Mucosa of rectum (tissue), 2 donors: ENCODE measurements around the gene GDAP2.

Experiments
- H3K27ac ChIP-seq, 2 donors: one replicate each; pipeline ENCODE4 v1.7.0; 2013; ENCODE audit warnings: inconsistent platforms in 2 of 2, low read depth in 2 of 2, low read length in 2 of 2
- H3K27me3 ChIP-seq, 2 donors: one replicate each; pipeline ENCODE4 v1.7.0; 2013; ENCODE audit warnings: low read length in 2 of 2; ENCODE audit not compliant: control insufficient read depth in 2 of 2, insufficient read depth in 2 of 2
- H3K36me3 ChIP-seq, 2 donors: one replicate each; pipeline ENCODE4 v1.7.0; 2013; ENCODE audit warnings: low read length in 2 of 2; ENCODE audit not compliant: control insufficient read depth in 2 of 2, insufficient read depth in 2 of 2
- H3K4me1 ChIP-seq, 2 donors: one replicate each; pipeline ENCODE4 v1.7.0; 2013; ENCODE audit warnings: low read length in 2 of 2, mild to moderate bottlenecking in 1 of 2; ENCODE audit not compliant: control insufficient read depth in 2 of 2, insufficient read depth in 2 of 2
- H3K4me3 ChIP-seq, 2 donors: one replicate each; pipeline ENCODE4 v1.7.0; 2013; ENCODE audit warnings: low read length in 2 of 2
- H3K9ac ChIP-seq, 2 donors: one replicate each; pipeline ENCODE4 v1.7.0; 2013; ENCODE audit warnings: low read length in 2 of 2, low read depth in 1 of 2, mild to moderate bottlenecking in 1 of 2
- H3K9me3 ChIP-seq, 2 donors: one replicate each; pipeline ENCODE4 v1.7.0; 2013; ENCODE audit warnings: low read length in 2 of 2; ENCODE audit not compliant: control insufficient read depth in 2 of 2
- donor health status: healthy.
- donor health status: Normal muscosa, but diverticular disease.

GDAP2 gene

GRCh38 chr1:117904485-117904884 is 24.9 kb downstream of the GDAP2 start:
- Histone ChIP-seq H3K36me3 (peaks cover 33 to 38% of the 10 kb centered on the region in 2 donors), H3K4me3 (no peak overlapping the region), H3K9ac (no peak overlapping the region), H3K9me3 (no peaks in the 10 kb centered on the region), H3K27me3 (no peaks in the 10 kb centered on the region), H3K4me1 (no peaks in the 10 kb centered on the region), H3K27ac (no peak overlapping the region)

GRCh38 chr1:117902944-117903343 is 26.5 kb downstream of the GDAP2 start:
- Histone ChIP-seq H3K9me3 (no peaks in the 10 kb centered on the region), H3K36me3 (peaks cover 41 to 43% of the 10 kb centered on the region in 2 donors)

GRCh38 chr1:117899801-117900200 is 29.6 kb downstream of the GDAP2 start:
- Histone ChIP-seq H3K27me3 (no peaks in the 10 kb centered on the region), H3K9me3 (no peaks in the 10 kb centered on the region), H3K4me3 (no peak overlapping the region), H3K27ac (no peak overlapping the region), H3K4me1 (no peaks in the 10 kb centered on the region), H3K36me3 (peaks cover 42 to 46% of the 10 kb centered on the region in 2 donors), H3K9ac (no peak overlapping the region)

More at GRCh38 chr1:117902944-117903343, 26.5 kb downstream of the GDAP2 start:
- Histone ChIP-seq H3K4me1 (no peaks in the 10 kb centered on the region), H3K27ac (no peak overlapping the region), H3K9ac (no peak overlapping the region), H3K4me3 (no peak overlapping the region), H3K27me3 (no peaks in the 10 kb centered on the region)

GRCh38 chr1:117897551-117897950 is 31.9 kb downstream of the GDAP2 start:
- H3K27me3 ChIP-seq, result no peaks in the 10 kb centered on the region
- no peak overlapping the region for H3K9ac ChIP-seq
- no peak overlapping the region for H3K27ac ChIP-seq
- no peaks in the 10 kb centered on the region for H3K9me3 ChIP-seq
- H3K4me1 ChIP-seq, result no peaks in the 10 kb centered on the region
- no peak overlapping the region for H3K4me3 ChIP-seq
- peaks cover 41 to 42% of the 10 kb centered on the region in 2 donors for H3K36me3 ChIP-seq

GRCh38 chr1:117895482-117896114 is 33.8 kb downstream of the GDAP2 start:
- Histone ChIP-seq H3K27ac (no peak overlapping the region), H3K4me1 (no peaks in the 10 kb centered on the region), H3K27me3 (no peaks in the 10 kb centered on the region), H3K9ac (no peak overlapping the region), H3K9me3 (no peaks in the 10 kb centered on the region), H3K4me3 (no peak overlapping the region), H3K36me3 (peaks cover 35 to 38% of the 10 kb centered on the region in 2 donors)

GRCh38 chr1:117894078-117894477 is 35.3 kb downstream of the GDAP2 start:
- peaks cover 32 to 35% of the 10 kb centered on the region in 2 donors for H3K36me3 ChIP-seq
- H3K4me1 ChIP-seq, result no peaks in the 10 kb centered on the region
- H3K27ac ChIP-seq, result no peak overlapping the region
- H3K9me3 ChIP-seq, result no peaks in the 10 kb centered on the region
- no peak overlapping the region for H3K9ac ChIP-seq
- no peak overlapping the region for H3K4me3 ChIP-seq
- H3K27me3 ChIP-seq, result no peaks in the 10 kb centered on the region

- Histone ChIP-seq H3K4me3 (no peak overlapping the region), H3K36me3 (peaks cover 25 to 32% of the 10 kb centered on the region in 2 donors), H3K9ac (no peak overlapping the region), H3K27me3 (no peaks in the 10 kb centered on the region), H3K9me3 (no peaks in the 10 kb centered on the region), H3K4me1 (no peaks in the 10 kb centered on the region), H3K27ac (no peak overlapping the region)
These were observed 36.9 kb downstream of the GDAP2 start for GRCh38 chr1:117892512-117892911.

- H3K9ac ChIP-seq, result no peak overlapping the region
- H3K27me3 ChIP-seq, result no peaks in the 10 kb centered on the region
- no peak overlapping the region for H3K4me3 ChIP-seq
- no peaks in the 10 kb centered on the region for H3K4me1 ChIP-seq
- no peak overlapping the region for H3K27ac ChIP-seq
- H3K36me3 ChIP-seq, result peaks cover 10 to 14% of the 10 kb centered on the region in 2 donors
- no peaks in the 10 kb centered on the region for H3K9me3 ChIP-seq
These were observed 39.0 kb downstream of the GDAP2 start for GRCh38 chr1:117890452-117890851.

- no peaks in the 10 kb centered on the region for H3K9me3 ChIP-seq
- H3K27ac ChIP-seq, result no peak overlapping the region
- H3K27me3 ChIP-seq, result no peaks in the 10 kb centered on the region
- H3K4me3 ChIP-seq, result no peak overlapping the region
- H3K9ac ChIP-seq, result no peak overlapping the region
- H3K4me1 ChIP-seq, result no peaks in the 10 kb centered on the region
- H3K36me3 ChIP-seq, result peaks cover 18 to 21% of the 10 kb centered on the region in 2 donors
These were observed 43.2 kb downstream of the GDAP2 start for GRCh38 chr1:117886101-117886795.

- Histone ChIP-seq H3K4me1 (no peaks in the 10 kb centered on the region), H3K27me3 (no peaks in the 10 kb centered on the region), H3K4me3 (no peak overlapping the region), H3K9ac (no peak overlapping the region), H3K36me3 (peaks cover 35 to 38% of the 10 kb centered on the region in 2 donors), H3K27ac (no peak overlapping the region), H3K9me3 (no peaks in the 10 kb centered on the region)
These were observed 45.8 kb downstream of the GDAP2 start for GRCh38 chr1:117883616-117884015.
